Spleen (tissue), 11 donors: ENCODE data around the gene NFIA. TPM values are rescaled to one million over a fixed set of nuclear protein-coding genes. Genes with fewer than 3 reads are reported as not detected.

Experiments used
- DNase-seq: peaks from one replicate; pipeline ENCODE4 v3.0.0-alpha.2; 2020
- H3K27ac ChIP-seq, 8 donors: fragments of 200-600 bp; sonication (generic) in 7 of 8; 1 replicate in 4 of 8; 2 replicates in 4 of 8; pipeline versions ENCODE4 v1.5.0 to v1.8.0; 2016 to 2021; ENCODE audit warnings: inconsistent platforms in 4 of 8, mild to moderate bottlenecking in 4 of 8, moderate library complexity in 1 of 8
- H3K27me3 ChIP-seq, 7 donors: fragments of 200-600 bp; sonication (generic) in 6 of 7; replicated peaks in 1 of 7; 1 replicate in 4 of 7; 2 replicates in 3 of 7; pipeline versions ENCODE4 v1.5.0 to v1.8.0; 2016 to 2021; ENCODE audit warnings: inconsistent platforms in 3 of 7, mild to moderate bottlenecking in 1 of 7
- H3K36me3 ChIP-seq, 6 donors: fragments of 200-600 bp; sonication (generic) in 5 of 6; 1 replicate in 4 of 6; 2 replicates in 2 of 6; pipeline versions ENCODE4 v1.5.0 to v1.8.0; 2016 to 2021; ENCODE audit warnings: inconsistent platforms in 2 of 6
- H3K4me1 ChIP-seq, 6 donors: fragments of 200-600 bp; sonication (generic) in 5 of 6; 1 replicate in 3 of 6; 2 replicates in 3 of 6; pipeline versions ENCODE4 v1.5.0 to v1.8.0; 2016 to 2021; ENCODE audit warnings: inconsistent platforms in 3 of 6
- H3K4me3 ChIP-seq, 8 donors: fragments of 200-600 bp; sonication (generic) in 7 of 8; 1 replicate in 4 of 8; 2 replicates in 4 of 8; pipeline versions ENCODE4 v1.5.0 to v1.8.0; 2016 to 2021; ENCODE audit warnings: inconsistent platforms in 4 of 8, mild to moderate bottlenecking in 4 of 8, moderate library complexity in 2 of 8
- H3K9me3 ChIP-seq, 8 donors: fragments of 200-600 bp; sonication (generic) in 7 of 8; 1 replicate in 4 of 8; 2 replicates in 4 of 8; pipeline versions ENCODE4 v1.5.0 to v1.8.0; 2016 to 2021; ENCODE audit warnings: inconsistent platforms in 4 of 8
- POLR2A ChIP-seq, 3 donors: fragments of 450-650 bp; IDR thresholded peaks; one replicate each; pipeline ENCODE4 v1.5.1; 2017; ENCODE audit warnings: antibody characterized with exemption in 3 of 3, mild to moderate bottlenecking in 1 of 3
- POLR2AphosphoS5 ChIP-seq, 3 donors: sonication (generic); formaldehyde crosslinking; IDR thresholded peaks; one replicate each; pipeline ENCODE4 v1.5.1; 2017; ENCODE audit warnings: antibody characterized with exemption in 3 of 3
- WGBS, 5 donors: extraction: QIAGEN DNeasy Blood & Tissue Kit in 3 of 5; methylation state at CpG; one replicate each; pipeline versions ENCODE4 v1.1.5 to v1.1.7; 2013 to 2018; 5-methylcytosine and 5-hydroxymethylcytosine counted together
- intact Hi-C: fragments of 100-400 bp; cut with DNase I; formaldehyde crosslinking; loops from one replicate; pipeline ENCODE4 v1.15.0; 2023; ENCODE audit warnings: low total_unique reads
- polyA plus RNA-seq, 3 donors: library from polyadenylated mRNA; stranded (reverse); fragments of 200-250 nt; gene quantifications; one replicate each; pipeline ENCODE4 v1.2.1, GENCODE V29; 2013
- total RNA-seq, 7 donors: library from RNA; depleted of rRNA in 3 of 7; stranded (reverse); fragments of >200 nt in 3 of 7; fragmentation: NEBNext Ultra II Directional in 4 of 7; extraction: Animal tissue kit (Norgen Biotek cat#: 25700) in 4 of 7; gene quantifications; one replicate each; pipeline versions ENCODE4 v1.1.0 to v1.2.1, GENCODE V29; 2016 to 2021
- TF ChIP-seq, protein P1 (sequence below), 11 experiments: fragments of 200-600 bp in 7 of 11; fragments of 450-650 bp in 4 of 11; sonication (generic) in 4 of 11; IDR thresholded peaks in 8 of 11; conservative IDR thresholded peaks in 3 of 11; 1 replicate in 7 of 11; 2 replicates in 4 of 11; pipeline versions ENCODE4 v1.4.0 to v1.8.0; 2016 to 2021; ENCODE audit warnings: antibody characterized with exemption in 11 of 11, inconsistent platforms in 4 of 11, mild to moderate bottlenecking in 1 of 11
- donor health status: healthy with polysubstance abuse.
- donor health status: DM: no; HTN: no; CAD: no; lungs with moderate emphysema.
- donor health status: DM: no; HTN: no; CAD: no.
- donor health status: Bipolar disorder and iron deficiency.
- donor health status: healthy.
- donor health status: DM: no; HTN: no; CAD: no.
- donor health status: DM: yes; HTN: yes; CAD: no.

NFIA gene
- total and polyA plus RNA-seq, 10 donors, result 3.1 to 76.8 (median 35.5) TPM

DNA sequence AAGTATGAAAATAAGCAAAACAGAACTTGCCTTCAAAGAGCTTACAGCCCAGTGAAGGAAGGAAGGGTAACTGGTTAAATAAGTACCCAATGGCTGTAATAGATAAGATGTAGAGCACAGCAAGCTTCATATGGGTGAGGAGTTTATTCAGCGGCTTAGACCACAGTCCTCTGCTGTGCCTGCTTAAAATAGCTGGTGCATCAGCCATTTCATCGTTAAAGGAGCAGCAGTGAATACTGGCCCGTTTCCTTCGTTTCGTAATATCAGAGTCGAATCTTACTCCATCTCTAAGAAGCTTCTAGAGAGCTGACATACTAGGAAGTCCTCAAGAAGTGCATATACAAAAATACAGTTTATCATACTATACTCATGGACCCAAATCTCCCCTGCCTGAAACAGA is 286.5 kb downstream of the NFIA start:
- WGBS, 5 donors, result 78 to 92% (median 82%) methylated on average over 6 of the region's 6 CpGs
- TF ChIP-seq POLR2AphosphoS5 (IDR thresholded peaks at IDR 0.05), result no peak
- TF ChIP-seq, protein P1, sequence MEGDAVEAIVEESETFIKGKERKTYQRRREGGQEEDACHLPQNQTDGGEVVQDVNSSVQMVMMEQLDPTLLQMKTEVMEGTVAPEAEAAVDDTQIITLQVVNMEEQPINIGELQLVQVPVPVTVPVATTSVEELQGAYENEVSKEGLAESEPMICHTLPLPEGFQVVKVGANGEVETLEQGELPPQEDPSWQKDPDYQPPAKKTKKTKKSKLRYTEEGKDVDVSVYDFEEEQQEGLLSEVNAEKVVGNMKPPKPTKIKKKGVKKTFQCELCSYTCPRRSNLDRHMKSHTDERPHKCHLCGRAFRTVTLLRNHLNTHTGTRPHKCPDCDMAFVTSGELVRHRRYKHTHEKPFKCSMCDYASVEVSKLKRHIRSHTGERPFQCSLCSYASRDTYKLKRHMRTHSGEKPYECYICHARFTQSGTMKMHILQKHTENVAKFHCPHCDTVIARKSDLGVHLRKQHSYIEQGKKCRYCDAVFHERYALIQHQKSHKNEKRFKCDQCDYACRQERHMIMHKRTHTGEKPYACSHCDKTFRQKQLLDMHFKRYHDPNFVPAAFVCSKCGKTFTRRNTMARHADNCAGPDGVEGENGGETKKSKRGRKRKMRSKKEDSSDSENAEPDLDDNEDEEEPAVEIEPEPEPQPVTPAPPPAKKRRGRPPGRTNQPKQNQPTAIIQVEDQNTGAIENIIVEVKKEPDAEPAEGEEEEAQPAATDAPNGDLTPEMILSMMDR (IDR thresholded peaks at IDR 0.05 in 8 of 11, conservative IDR thresholded peaks at IDR 0.05 in 3 of 11), result no peak
- TF ChIP-seq POLR2A (IDR thresholded peaks at IDR 0.05), result no peak
- Histone ChIP-seq H3K4me1 (no peaks in the 10 kb centered on the region), H3K9me3 (no peaks in the 10 kb centered on the region), H3K4me3 (no peak overlapping the region), H3K27me3 (no peaks in the 10 kb centered on the region), H3K27ac (no peak overlapping the region), H3K36me3 (no peaks in the 10 kb centered on the region)
- no peak for DNase-seq
- intact Hi-C loops, result no loop called here

DNA sequence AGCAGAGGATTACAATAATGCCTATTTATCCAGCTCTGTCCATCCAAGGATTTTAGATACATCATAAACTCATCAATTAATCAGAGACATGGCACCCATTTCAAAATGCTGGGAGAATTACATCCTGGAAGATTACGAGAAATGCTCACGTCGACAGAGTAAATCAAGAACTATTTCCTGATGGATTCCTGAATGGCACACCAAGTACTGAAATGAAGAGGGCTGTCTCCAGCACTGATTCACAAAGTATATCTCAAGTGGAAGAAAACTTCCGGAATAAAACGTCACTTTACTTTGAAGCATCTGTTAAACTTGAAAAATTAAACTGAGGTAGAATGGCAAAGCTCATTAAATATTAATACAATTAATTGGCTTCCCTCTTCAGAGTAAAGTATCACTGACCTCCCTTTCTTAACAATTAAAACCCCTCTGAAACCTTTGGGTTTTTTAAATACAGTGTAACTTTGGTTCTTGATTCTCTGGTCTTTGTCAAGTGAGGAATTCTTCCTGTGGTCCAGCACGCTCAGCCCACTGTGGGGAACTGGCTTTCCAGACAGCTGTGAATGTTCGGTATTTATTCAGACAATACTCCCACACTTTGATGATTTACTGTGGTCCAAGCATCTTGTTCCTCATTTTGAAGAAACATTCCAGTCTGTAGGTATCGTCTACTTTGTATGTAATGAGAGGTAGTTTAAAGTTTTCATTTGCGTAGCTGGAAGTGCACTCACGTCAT is 288.0 kb downstream of the NFIA start:
- Histone ChIP-seq H3K27ac (no peak overlapping the region), H3K27me3 (no peaks in the 10 kb centered on the region), H3K4me3 (no peak overlapping the region), H3K9me3 (no peaks in the 10 kb centered on the region), H3K4me1 (no peaks in the 10 kb centered on the region), H3K36me3 (no peaks in the 10 kb centered on the region)
- 90 to 96% (median 93%) methylated on average over 10 of the region's 10 CpGs for WGBS, 5 donors
- no peak for DNase-seq
- intact Hi-C loops, result no loop called here
- no peak for TF ChIP-seq POLR2A (IDR thresholded peaks at IDR 0.05)
- no peak for TF ChIP-seq POLR2AphosphoS5 (IDR thresholded peaks at IDR 0.05)

DNA sequence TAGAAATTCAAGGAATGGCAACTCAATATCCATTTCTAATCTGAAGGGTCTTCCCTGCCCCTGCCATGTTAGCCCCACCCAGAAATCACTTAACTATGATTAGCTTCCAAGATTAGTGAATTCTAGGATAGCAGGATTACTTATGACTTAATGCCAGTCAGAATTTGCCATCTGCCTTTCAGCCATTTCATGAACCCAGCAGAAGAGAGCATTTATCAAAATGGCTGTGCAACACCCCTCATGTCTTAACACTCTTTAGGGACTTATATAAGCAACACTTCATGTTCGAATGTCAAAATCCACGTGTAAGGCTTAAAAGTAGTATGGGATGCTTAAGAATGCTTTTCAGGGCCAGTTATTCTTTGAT is 288.5 kb downstream of the NFIA start:
- Histone ChIP-seq H3K4me1 (no peaks in the 10 kb centered on the region), H3K27ac (no peak overlapping the region), H3K36me3 (no peaks in the 10 kb centered on the region), H3K4me3 (no peak overlapping the region), H3K9me3 (no peaks in the 10 kb centered on the region), H3K27me3 (no peaks in the 10 kb centered on the region)
- intact Hi-C loops, result no loop called here
- no peak for TF ChIP-seq POLR2AphosphoS5 (IDR thresholded peaks at IDR 0.05)
- TF ChIP-seq, protein P1 (IDR thresholded peaks at IDR 0.05 in 8 of 11, conservative IDR thresholded peaks at IDR 0.05 in 3 of 11), result no peak
- TF ChIP-seq POLR2A (IDR thresholded peaks at IDR 0.05), result no peak
- DNase-seq, result no peak
- 85 to 97% (median 92%) methylated on average over 2 of the region's 2 CpGs for WGBS, 5 donors

DNA sequence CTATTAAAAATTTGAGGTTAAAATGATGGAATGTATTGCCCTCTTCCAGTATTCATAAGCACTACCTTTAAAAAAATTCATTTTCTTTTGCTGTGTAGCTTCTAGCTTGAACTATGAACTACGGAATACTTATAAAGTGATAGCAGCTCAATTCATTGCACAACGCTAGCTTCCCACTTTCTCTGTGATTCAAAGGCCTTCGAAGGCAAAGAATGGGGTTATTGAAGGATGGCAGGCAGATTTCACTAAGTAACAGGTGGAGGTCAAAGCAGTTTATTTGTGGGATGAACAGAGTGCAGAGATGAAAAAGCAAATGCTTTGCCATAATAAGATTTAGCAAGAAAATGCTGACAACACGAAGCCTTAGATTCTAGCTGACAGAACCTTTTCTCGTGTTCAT is 290.6 kb downstream of the NFIA start:
- Histone ChIP-seq H3K27me3 (no peaks in the 10 kb centered on the region), H3K9me3 (no peaks in the 10 kb centered on the region), H3K27ac (no peak overlapping the region), H3K4me1 (no peaks in the 10 kb centered on the region), H3K36me3 (no peaks in the 10 kb centered on the region), H3K4me3 (no peak overlapping the region)
- intact Hi-C loops, result no loop called here
- WGBS, 5 donors, result 87 to 95% (median 90%) methylated on average over 5 of the region's 5 CpGs
- TF ChIP-seq POLR2A (IDR thresholded peaks at IDR 0.05) (no peak), POLR2AphosphoS5 (IDR thresholded peaks at IDR 0.05) (no peak)
- TF ChIP-seq, protein P1 (IDR thresholded peaks at IDR 0.05 in 8 of 11, conservative IDR thresholded peaks at IDR 0.05 in 3 of 11), result no peak
- no peak for DNase-seq
